Mucosa of rectum (tissue), 2 donors: ENCODE data around the gene TMEM79.
A peak's percentile ranks its signal among the peaks of the same experiment; 100 is the strongest.

Experiments
- H3K27ac ChIP-seq, 2 donors: one replicate each; pipeline ENCODE4 v1.7.0; 2013; ENCODE audit warnings: inconsistent platforms in 2 of 2, low read depth in 2 of 2, low read length in 2 of 2
- H3K27me3 ChIP-seq, 2 donors: one replicate each; pipeline ENCODE4 v1.7.0; 2013; ENCODE audit warnings: low read length in 2 of 2; ENCODE audit not compliant: control insufficient read depth in 2 of 2, insufficient read depth in 2 of 2
- H3K36me3 ChIP-seq, 2 donors: one replicate each; pipeline ENCODE4 v1.7.0; 2013; ENCODE audit warnings: low read length in 2 of 2; ENCODE audit not compliant: control insufficient read depth in 2 of 2, insufficient read depth in 2 of 2
- H3K4me1 ChIP-seq, 2 donors: one replicate each; pipeline ENCODE4 v1.7.0; 2013; ENCODE audit warnings: low read length in 2 of 2, mild to moderate bottlenecking in 1 of 2; ENCODE audit not compliant: control insufficient read depth in 2 of 2, insufficient read depth in 2 of 2
- H3K4me3 ChIP-seq, 2 donors: one replicate each; pipeline ENCODE4 v1.7.0; 2013; ENCODE audit warnings: low read length in 2 of 2
- H3K9ac ChIP-seq, 2 donors: one replicate each; pipeline ENCODE4 v1.7.0; 2013; ENCODE audit warnings: low read length in 2 of 2, low read depth in 1 of 2, mild to moderate bottlenecking in 1 of 2
- H3K9me3 ChIP-seq, 2 donors: one replicate each; pipeline ENCODE4 v1.7.0; 2013; ENCODE audit warnings: low read length in 2 of 2; ENCODE audit not compliant: control insufficient read depth in 2 of 2
- donor health status: healthy.
- donor health status: Normal muscosa, but diverticular disease.

The TMEM79 gene

GRCh38 chr1:156284112-156284511, at the start of gene TMEM79:
TMEM79 (plus strand) TSS chr1:156284325; CDS start chr1:156285227, 902 bp downstream.
- Histone ChIP-seq H3K36me3 (peaks cover 0 to 12% of the 10 kb centered on the region in 2 donors), H3K27ac (peak within 1 kb of the TSS; percentile 65 to 92), H3K27me3 (no peaks in the 10 kb centered on the region), H3K9me3 (no peaks in the 10 kb centered on the region), H3K9ac (peak within 1 kb of the TSS; percentile 89 to 90), H3K4me3 (peak within 1 kb of the TSS; percentile 95 to 99), H3K4me1 (peaks cover 24 to 29% of the 10 kb centered on the region in 2 donors)

- Histone ChIP-seq H3K4me3 (no peak overlapping the region), H3K9me3 (no peaks in the 10 kb centered on the region), H3K36me3 (peaks cover 31 to 42% of the 10 kb centered on the region in 2 donors), H3K9ac (no peak overlapping the region), H3K27me3 (no peaks in the 10 kb centered on the region), H3K4me1 (no peaks in the 10 kb centered on the region), H3K27ac (no peak overlapping the region)
These were observed 48.0 kb upstream of the TMEM79 start for GRCh38 chr1:156236164-156236563.

DNA sequence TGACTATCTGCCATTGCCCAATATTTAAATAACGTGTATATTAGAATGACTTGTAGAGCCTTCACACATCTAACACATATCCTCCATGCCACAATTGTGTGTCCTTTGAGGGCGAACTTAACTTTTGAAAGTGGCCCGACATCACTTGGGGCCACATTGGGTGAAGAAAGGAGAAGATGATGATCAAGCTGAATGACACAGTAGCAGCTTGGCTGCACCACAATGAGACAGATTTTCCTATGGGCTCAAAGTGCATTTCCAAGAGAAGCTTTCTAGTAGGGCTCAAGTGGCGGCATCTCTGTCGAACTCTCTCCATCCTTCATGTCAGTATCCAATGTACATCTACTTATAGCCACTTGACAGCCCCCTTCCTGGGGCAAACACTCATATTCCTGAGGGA, 45.9 kb upstream of the TMEM79 start:
- H3K4me1 ChIP-seq = no peaks in the 10 kb centered on the region
- H3K9me3 ChIP-seq = no peaks in the 10 kb centered on the region
- peaks cover 29 to 42% of the 10 kb centered on the region in 2 donors for H3K36me3 ChIP-seq
- no peak overlapping the region for H3K9ac ChIP-seq
- no peaks in the 10 kb centered on the region for H3K27me3 ChIP-seq
- H3K27ac ChIP-seq = no peak overlapping the region
- H3K4me3 ChIP-seq = no peak overlapping the region

DNA sequence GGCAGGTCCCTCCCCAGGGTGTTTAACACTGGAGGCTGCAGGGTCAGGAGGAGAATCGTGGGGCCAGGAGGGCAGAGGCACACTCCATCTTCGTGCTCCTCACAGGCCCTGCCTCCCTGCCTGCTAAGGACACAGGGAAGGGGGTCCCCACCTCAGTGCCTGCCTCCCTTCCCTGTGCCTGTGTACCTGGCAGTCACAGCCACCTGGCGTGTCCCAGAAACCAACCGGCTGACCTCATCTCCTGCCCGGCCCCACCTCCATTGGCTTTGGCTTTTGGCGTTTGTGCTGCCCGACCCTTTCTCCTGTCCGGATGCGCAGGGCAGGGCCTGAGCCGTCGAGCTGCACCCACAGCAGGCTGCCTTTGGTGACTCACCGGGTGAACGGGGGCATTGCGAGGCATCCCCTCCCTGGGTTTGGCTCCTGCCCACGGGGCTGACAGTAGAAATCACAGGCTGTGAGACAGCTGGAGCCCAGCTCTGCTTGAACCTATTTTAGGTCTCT, 42.8 kb upstream of the TMEM79 start:
- H3K27ac ChIP-seq = no peak overlapping the region
- no peak overlapping the region for H3K9ac ChIP-seq
- H3K4me1 ChIP-seq = peaks cover 8 to 12% of the 10 kb centered on the region in 2 donors
- H3K36me3 ChIP-seq = peaks cover 13 to 27% of the 10 kb centered on the region in 2 donors
- no peaks in the 10 kb centered on the region for H3K9me3 ChIP-seq
- no peak overlapping the region for H3K4me3 ChIP-seq
- H3K27me3 ChIP-seq = peaks cover 17 to 18% of the 10 kb centered on the region in 2 donors

GRCh38 chr1:156241926-156242325, 42.2 kb upstream of the TMEM79 start, which contains the start of gene BGLAP:
BGLAP (plus strand) TSS chr1:156242184; CDS start chr1:156242232, 48 bp downstream.
- Histone ChIP-seq H3K27me3 (peaks cover 18 to 22% of the 10 kb centered on the region in 2 donors), H3K36me3 (peaks cover 8 to 23% of the 10 kb centered on the region in 2 donors), H3K9me3 (no peaks in the 10 kb centered on the region), H3K4me1 (peaks cover 10 to 12% of the 10 kb centered on the region in 2 donors), H3K27ac (no peak within 1 kb of the TSS), H3K9ac (no peak within 1 kb of the TSS), H3K4me3 (no peak within 1 kb of the TSS)

DNA sequence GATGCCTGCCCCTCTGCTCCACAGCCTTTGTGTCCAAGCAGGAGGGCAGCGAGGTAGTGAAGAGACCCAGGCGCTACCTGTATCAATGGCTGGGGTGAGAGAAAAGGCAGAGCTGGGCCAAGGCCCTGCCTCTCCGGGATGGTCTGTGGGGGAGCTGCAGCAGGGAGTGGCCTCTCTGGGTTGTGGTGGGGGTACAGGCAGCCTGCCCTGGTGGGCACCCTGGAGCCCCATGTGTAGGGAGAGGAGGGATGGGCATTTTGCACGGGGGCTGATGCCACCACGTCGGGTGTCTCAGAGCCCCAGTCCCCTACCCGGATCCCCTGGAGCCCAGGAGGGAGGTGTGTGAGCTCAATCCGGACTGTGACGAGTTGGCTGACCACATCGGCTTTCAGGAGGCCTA, 41.4 kb upstream of the TMEM79 start:
- Histone ChIP-seq H3K9ac (no peak overlapping the region), H3K9me3 (no peaks in the 10 kb centered on the region), H3K27ac (no peak overlapping the region), H3K36me3 (peaks cover 6 to 21% of the 10 kb centered on the region in 2 donors), H3K4me1 (peaks cover 10 to 12% of the 10 kb centered on the region in 2 donors), H3K4me3 (no peak overlapping the region), H3K27me3 (peaks cover 18 to 22% of the 10 kb centered on the region in 2 donors)

DNA sequence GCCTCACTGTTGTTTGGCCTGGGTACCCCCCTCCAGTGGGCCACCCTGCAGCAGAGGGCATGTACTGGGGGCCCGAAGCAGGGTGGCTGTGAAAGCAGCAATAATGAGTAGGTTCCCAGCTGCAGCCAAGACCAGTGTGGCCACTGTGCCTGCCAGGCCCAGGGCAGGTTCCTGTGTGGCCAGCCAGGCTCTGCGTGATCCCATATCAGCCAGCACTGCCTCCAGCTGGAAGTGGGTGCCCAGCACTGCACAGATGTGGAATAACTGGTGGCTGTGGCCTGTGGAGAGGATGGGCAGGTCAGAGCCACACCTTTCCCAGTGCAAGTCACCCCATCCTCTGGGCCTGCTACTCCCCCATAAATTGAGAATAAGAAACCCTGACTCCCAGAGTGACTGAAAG, 40.0 kb upstream of the TMEM79 start:
- peaks cover 10 to 12% of the 10 kb centered on the region in 2 donors for H3K4me1 ChIP-seq
- H3K9me3 ChIP-seq = no peaks in the 10 kb centered on the region
- no peak overlapping the region for H3K27ac ChIP-seq
- H3K9ac ChIP-seq = no peak overlapping the region
- peaks cover 0 to 10% of the 10 kb centered on the region in 2 donors for H3K36me3 ChIP-seq
- H3K4me3 ChIP-seq = no peak overlapping the region
- peaks cover 18 to 22% of the 10 kb centered on the region in 2 donors for H3K27me3 ChIP-seq

GRCh38 chr1:156244712-156245111, 39.4 kb upstream of the TMEM79 start:
- Histone ChIP-seq H3K27me3 (peaks cover 18 to 22% of the 10 kb centered on the region in 2 donors), H3K9ac (no peak overlapping the region), H3K9me3 (no peaks in the 10 kb centered on the region), H3K27ac (no peak overlapping the region), H3K4me1 (peaks cover 10 to 12% of the 10 kb centered on the region in 2 donors), H3K4me3 (no peak overlapping the region), H3K36me3 (peaks cover 1 to 8% of the 10 kb centered on the region in 2 donors)

- H3K9ac ChIP-seq = peak overlapping the region in 1 of 2 donors; percentile 18
- H3K9me3 ChIP-seq = no peaks in the 10 kb centered on the region
- peaks cover 7 to 13% of the 10 kb centered on the region in 2 donors for H3K36me3 ChIP-seq
- H3K27ac ChIP-seq = no peak overlapping the region
- peaks cover 10 to 12% of the 10 kb centered on the region in 2 donors for H3K4me1 ChIP-seq
- peaks cover 18 to 22% of the 10 kb centered on the region in 2 donors for H3K27me3 ChIP-seq
- peak overlapping the region; percentile 49 to 50 for H3K4me3 ChIP-seq
These were observed 38.5 kb upstream of the TMEM79 start for GRCh38 chr1:156245451-156246232.

- Histone ChIP-seq H3K4me1 (peaks cover 10 to 15% of the 10 kb centered on the region in 2 donors), H3K4me3 (peak overlapping the region; percentile 49 to 50), H3K27ac (no peak overlapping the region), H3K9ac (no peak overlapping the region), H3K27me3 (peaks cover 18 to 22% of the 10 kb centered on the region in 2 donors), H3K36me3 (peaks cover 14 to 19% of the 10 kb centered on the region in 2 donors), H3K9me3 (no peaks in the 10 kb centered on the region)
These were observed 37.8 kb upstream of the TMEM79 start for GRCh38 chr1:156246241-156246780.
